Urinary bladder (tissue), 4 donors: ENCODE data around the gene ITPRIP. TPM values are rescaled to one million over a fixed set of nuclear protein-coding genes. Genes with fewer than 3 reads are reported as not detected.

Experiments used
- DNase-seq: peaks from one replicate; pipeline ENCODE4 v3.0.0-alpha.2; 2015; ENCODE audit errors: extremely low spot score
- H3K27ac ChIP-seq: one replicate; pipeline ENCODE4 v1.5.1; 2013; ENCODE audit warnings: low read depth, mild to moderate bottlenecking, moderate library complexity
- H3K36me3 ChIP-seq: one replicate; pipeline ENCODE4 v1.6.1; 2013; ENCODE audit warnings: mild to moderate bottlenecking, moderate library complexity; ENCODE audit not compliant: insufficient read depth
- H3K4me1 ChIP-seq: one replicate; pipeline ENCODE4 v1.6.1; 2013; ENCODE audit warnings: mild to moderate bottlenecking, moderate library complexity; ENCODE audit not compliant: insufficient read depth
- H3K4me3 ChIP-seq: one replicate; pipeline ENCODE4 v1.5.1; 2013; ENCODE audit warnings: low read depth, low read length
- WGBS: extraction: QIAGEN DNeasy Blood & Tissue Kit; methylation state at CpG from one replicate; pipeline ENCODE4 v1.1.7; 2013; 5-methylcytosine and 5-hydroxymethylcytosine counted together
- polyA plus RNA-seq: library from polyadenylated mRNA; stranded (reverse); fragments of 200-250 nt; gene quantifications from one replicate; pipeline ENCODE4 v1.2.3, GENCODE V29; 2013
- total RNA-seq: library from RNA; depleted of rRNA; stranded (reverse); fragments of >200 nt; gene quantifications from one replicate; pipeline ENCODE4 v1.2.3, GENCODE V29; 2014
- donor health status: healthy with polysubstance abuse.
- donor health status: healthy.

ITPRIP gene
- total and polyA plus RNA-seq, 2 donors = 7.6 to 22.4 TPM

- Histone ChIP-seq H3K4me3 (no peak overlapping the region), H3K4me1 (no peaks in the 10 kb centered on the region), H3K36me3 (peaks cover 2% of the 10 kb centered on the region), H3K27ac (no peak overlapping the region)
- DNase-seq = no peak
- 19% methylated on average over 6 of the region's 6 CpGs for WGBS
These were observed 21.0 kb downstream of the ITPRIP start for GRCh38 chr10:104317269-104317710.

GRCh38 chr10:104316321-104317099 is 21.8 kb downstream of the ITPRIP start:
- no peaks in the 10 kb centered on the region for H3K4me1 ChIP-seq
- peaks cover 2% of the 10 kb centered on the region for H3K36me3 ChIP-seq
- 78% methylated on average over 9 of the region's 9 CpGs for WGBS
- DNase-seq = no peak
- H3K27ac ChIP-seq = no peak overlapping the region
- H3K4me3 ChIP-seq = no peak overlapping the region

GRCh38 chr10:104315486-104315921 is 22.8 kb downstream of the ITPRIP start:
- Histone ChIP-seq H3K36me3 (peaks cover 2% of the 10 kb centered on the region), H3K4me1 (no peaks in the 10 kb centered on the region), H3K27ac (no peak overlapping the region), H3K4me3 (no peak overlapping the region)
- DNase-seq = no peak
- WGBS = 95% methylated on average over 22 of the region's 22 CpGs

- no peak for DNase-seq
- 93% methylated on average over 43 of the region's 43 CpGs for WGBS
- H3K4me1 ChIP-seq = no peaks in the 10 kb centered on the region
- H3K4me3 ChIP-seq = no peak overlapping the region
- H3K36me3 ChIP-seq = peaks cover 2% of the 10 kb centered on the region
- H3K27ac ChIP-seq = no peak overlapping the region
These were observed 23.4 kb downstream of the ITPRIP start for GRCh38 chr10:104314591-104315485.

- no peak overlapping the region for H3K4me3 ChIP-seq
- no peak overlapping the region for H3K27ac ChIP-seq
- DNase-seq = no peak
- peaks cover 2% of the 10 kb centered on the region for H3K36me3 ChIP-seq
- no peaks in the 10 kb centered on the region for H3K4me1 ChIP-seq
- 87% methylated on average over 5 of the region's 5 CpGs for WGBS
These were observed 27.0 kb downstream of the ITPRIP start for GRCh38 chr10:104311184-104311720.

GRCh38 chr10:104309980-104310978 is 28.0 kb downstream of the ITPRIP start:
- Histone ChIP-seq H3K4me3 (no peak overlapping the region), H3K4me1 (no peaks in the 10 kb centered on the region), H3K27ac (no peak overlapping the region), H3K36me3 (peaks cover 2% of the 10 kb centered on the region)
- 79% methylated on average over 15 of the region's 15 CpGs for WGBS
- DNase-seq = no peak

- Histone ChIP-seq H3K27ac (no peak overlapping the region), H3K4me3 (no peak overlapping the region), H3K36me3 (no peaks in the 10 kb centered on the region), H3K4me1 (no peaks in the 10 kb centered on the region)
- no peak for DNase-seq
- WGBS = 76% methylated on average over 4 of the region's 4 CpGs
These were observed 29.8 kb downstream of the ITPRIP start for GRCh38 chr10:104308439-104308903.

GRCh38 chr10:104307576-104308438 is 30.5 kb downstream of the ITPRIP start:
- no peak for DNase-seq
- Histone ChIP-seq H3K27ac (no peak overlapping the region), H3K4me1 (no peaks in the 10 kb centered on the region), H3K4me3 (no peak overlapping the region), H3K36me3 (no peaks in the 10 kb centered on the region)
- 77% methylated on average over 10 of the region's 10 CpGs for WGBS

- Histone ChIP-seq H3K36me3 (no peaks in the 10 kb centered on the region), H3K27ac (no peak overlapping the region), H3K4me3 (no peak overlapping the region), H3K4me1 (no peaks in the 10 kb centered on the region)
- no peak for DNase-seq
- 74% methylated on average over 3 of the region's 3 CpGs for WGBS
These were observed 31.4 kb downstream of the ITPRIP start for GRCh38 chr10:104306897-104307296.

GRCh38 chr10:104304927-104305326 is 33.3 kb downstream of the ITPRIP start:
- no peaks in the 10 kb centered on the region for H3K36me3 ChIP-seq
- H3K4me3 ChIP-seq = no peak overlapping the region
- no peak overlapping the region for H3K27ac ChIP-seq
- DNase-seq = no peak
- H3K4me1 ChIP-seq = no peaks in the 10 kb centered on the region
- 71% methylated on average over 8 of the region's 8 CpGs for WGBS

- H3K4me1 ChIP-seq = no peaks in the 10 kb centered on the region
- DNase-seq = no peak
- H3K4me3 ChIP-seq = no peak overlapping the region
- H3K36me3 ChIP-seq = no peaks in the 10 kb centered on the region
- 90% methylated on average over 4 of the region's 4 CpGs for WGBS
- no peak overlapping the region for H3K27ac ChIP-seq
These were observed 33.9 kb downstream of the ITPRIP start for GRCh38 chr10:104304356-104304745.
